Measurements from ENCODE around the gene BLACAT1.

Gene BLACAT1

GRCh38 chr1:205430696-205431305, 25.0 kb downstream of the BLACAT1 start:
- DNase-seq (ENCODE audit: insufficient read length, low spot score): no peak
- TF ChIP-seq, protein P1, sequence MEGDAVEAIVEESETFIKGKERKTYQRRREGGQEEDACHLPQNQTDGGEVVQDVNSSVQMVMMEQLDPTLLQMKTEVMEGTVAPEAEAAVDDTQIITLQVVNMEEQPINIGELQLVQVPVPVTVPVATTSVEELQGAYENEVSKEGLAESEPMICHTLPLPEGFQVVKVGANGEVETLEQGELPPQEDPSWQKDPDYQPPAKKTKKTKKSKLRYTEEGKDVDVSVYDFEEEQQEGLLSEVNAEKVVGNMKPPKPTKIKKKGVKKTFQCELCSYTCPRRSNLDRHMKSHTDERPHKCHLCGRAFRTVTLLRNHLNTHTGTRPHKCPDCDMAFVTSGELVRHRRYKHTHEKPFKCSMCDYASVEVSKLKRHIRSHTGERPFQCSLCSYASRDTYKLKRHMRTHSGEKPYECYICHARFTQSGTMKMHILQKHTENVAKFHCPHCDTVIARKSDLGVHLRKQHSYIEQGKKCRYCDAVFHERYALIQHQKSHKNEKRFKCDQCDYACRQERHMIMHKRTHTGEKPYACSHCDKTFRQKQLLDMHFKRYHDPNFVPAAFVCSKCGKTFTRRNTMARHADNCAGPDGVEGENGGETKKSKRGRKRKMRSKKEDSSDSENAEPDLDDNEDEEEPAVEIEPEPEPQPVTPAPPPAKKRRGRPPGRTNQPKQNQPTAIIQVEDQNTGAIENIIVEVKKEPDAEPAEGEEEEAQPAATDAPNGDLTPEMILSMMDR (IDR thresholded peaks at IDR 0.05; ENCODE audit: insufficient read depth, missing control alignments): peak; percentile 8
- FAIRE-seq: no peak

- DNase-seq (ENCODE audit: insufficient read length, low spot score): no peak
- no peak for FAIRE-seq
- TF ChIP-seq, protein P1 (IDR thresholded peaks at IDR 0.05; ENCODE audit: insufficient read depth, missing control alignments): no peak
Measured at GRCh38 chr1:205429762-205430695, 25.8 kb downstream of the BLACAT1 start.

GRCh38 chr1:205424901-205425600, 30.8 kb downstream of the BLACAT1 start:
- DNase-seq (ENCODE audit: insufficient read length, low spot score): no peak
- TF ChIP-seq, protein P1 (IDR thresholded peaks at IDR 0.05; ENCODE audit: insufficient read depth, missing control alignments): no peak
- FAIRE-seq: peak; percentile 89

GRCh38 chr1:205423814-205424399, 31.9 kb downstream of the BLACAT1 start:
- no peak for FAIRE-seq
- DNase-seq (ENCODE audit: insufficient read length, low spot score): no peak
- TF ChIP-seq, protein P1 (IDR thresholded peaks at IDR 0.05; ENCODE audit: insufficient read depth, missing control alignments): no peak

DNA sequence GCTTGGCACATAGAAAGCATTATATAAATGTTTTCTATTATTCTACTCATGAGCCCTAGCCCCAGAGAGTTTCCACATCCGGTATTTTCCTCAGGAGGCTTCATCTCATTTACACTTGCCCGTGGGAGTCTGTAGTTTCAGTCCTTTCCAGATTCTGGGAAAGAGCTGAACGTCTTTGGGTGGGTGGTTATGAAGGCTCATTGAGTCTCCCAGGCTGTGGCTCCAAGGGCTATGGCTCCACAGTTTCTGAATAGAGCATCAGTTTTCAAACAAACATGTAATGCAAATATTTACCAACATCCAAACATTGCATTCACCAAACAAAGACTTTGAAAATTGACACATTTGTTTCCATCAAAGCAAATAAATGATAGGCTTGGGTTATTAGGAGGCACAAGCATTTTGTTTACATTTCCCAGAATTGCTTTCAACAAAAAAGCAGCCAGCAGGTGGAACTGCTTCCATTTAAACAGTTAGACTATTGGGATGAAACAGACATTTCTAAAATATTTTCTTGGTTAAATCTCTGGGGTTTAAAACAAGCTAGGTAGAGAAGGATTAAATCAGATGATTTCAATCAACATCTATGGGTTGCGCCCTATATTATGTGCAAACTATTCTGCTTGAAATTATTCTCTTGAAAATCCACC, 32.7 kb downstream of the BLACAT1 start:
- FAIRE-seq (peak; percentile 89), DNase-seq (ENCODE audit: insufficient read length, low spot score) (no peak)
- TF ChIP-seq, protein P1 (IDR thresholded peaks at IDR 0.05; ENCODE audit: insufficient read depth, missing control alignments): peak; percentile 36

DNA sequence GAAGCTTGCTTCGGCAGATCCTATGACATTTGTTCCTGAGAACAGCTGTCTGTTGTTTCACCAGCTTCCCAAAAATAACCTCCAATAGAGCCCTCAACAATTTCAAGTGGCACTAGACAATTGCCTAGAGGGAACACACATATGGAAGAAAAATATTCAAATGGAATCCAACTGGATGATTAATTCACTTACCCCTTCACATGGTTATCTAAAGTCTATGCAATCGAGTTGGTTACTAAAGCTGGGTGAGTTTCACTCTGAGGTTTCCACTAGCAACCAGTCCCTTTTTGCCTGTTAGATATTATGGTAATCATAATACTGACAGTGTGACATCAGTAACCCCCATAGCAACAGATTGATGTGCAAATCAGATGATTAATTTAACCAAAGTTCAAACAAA, 34.0 kb downstream of the BLACAT1 start, which contains the start of gene LEMD1:
TSS of gene LEMD1 (minus strand) at position 259 of the 400 bp plus-strand sequence. CDS start 1,520 bp downstream, outside the sequence.
- TF ChIP-seq, protein P1 (IDR thresholded peaks at IDR 0.05; ENCODE audit: insufficient read depth, missing control alignments): no peak
- no peak for DNase-seq (ENCODE audit: insufficient read length, low spot score)
- peak; percentile 58 for FAIRE-seq

Measured in D721Med (cell line).